Left kidney (tissue), 2 donors: ENCODE results near the gene CLDND2. TPM values are rescaled to one million over a fixed set of nuclear protein-coding genes. Genes with fewer than 3 reads are reported as not detected.

Experiments
- DNase-seq: peaks from one replicate; pipeline ENCODE4 v3.0.0-alpha.2; 2013
- polyA plus RNA-seq: library from polyadenylated mRNA; unstranded; fragments of 120-200 nt; gene quantifications from one replicate; pipeline ENCODE4 v1.2.1, GENCODE V29; 2013; ENCODE audit not compliant: insufficient read length

CLDND2 gene
- polyA plus RNA-seq, 1 donor = 1.0 TPM

DNA sequence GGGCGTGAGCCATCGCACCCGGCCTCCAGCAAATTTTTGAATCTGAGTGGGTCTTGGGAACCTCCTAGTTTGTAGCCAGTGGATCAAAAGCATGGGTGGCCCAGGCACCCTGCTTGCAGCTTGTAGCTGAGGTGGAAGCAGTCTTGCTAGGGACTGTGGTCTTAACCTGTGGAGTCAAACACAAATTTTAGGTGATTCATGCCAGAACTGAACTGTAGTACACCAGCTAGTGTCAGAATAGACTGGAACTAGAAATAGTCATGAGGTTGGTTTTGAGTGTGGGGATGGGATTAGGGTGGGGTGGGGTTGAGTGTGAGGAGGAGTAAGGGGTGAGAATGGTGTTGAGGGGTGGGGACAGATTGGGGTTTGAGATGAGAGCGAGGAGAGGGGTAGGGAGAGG, 13.2 kb upstream of the CLDND2 start:
- DNase-seq = no peak

DNA sequence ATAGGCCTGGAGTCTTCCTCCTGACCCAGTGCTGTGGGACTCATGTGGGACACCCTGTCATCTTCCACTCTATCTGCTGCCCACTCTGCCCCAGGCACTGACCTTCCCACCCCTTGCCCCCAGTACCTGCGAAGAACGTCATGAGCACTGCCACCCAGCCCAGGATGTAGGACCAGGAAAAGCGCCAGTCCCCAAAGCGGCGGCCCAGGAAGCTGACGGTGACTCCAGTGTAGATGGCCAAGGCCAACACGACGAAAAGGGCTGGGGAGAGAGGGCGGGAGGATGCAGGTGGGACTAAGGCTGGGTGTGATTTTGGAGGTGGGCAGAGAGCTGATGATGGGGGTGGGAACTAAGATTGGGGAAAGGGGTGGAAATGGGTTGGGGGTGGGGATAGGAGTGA, 11.6 kb upstream of the CLDND2 start:
- DNase-seq = no peak

DNA sequence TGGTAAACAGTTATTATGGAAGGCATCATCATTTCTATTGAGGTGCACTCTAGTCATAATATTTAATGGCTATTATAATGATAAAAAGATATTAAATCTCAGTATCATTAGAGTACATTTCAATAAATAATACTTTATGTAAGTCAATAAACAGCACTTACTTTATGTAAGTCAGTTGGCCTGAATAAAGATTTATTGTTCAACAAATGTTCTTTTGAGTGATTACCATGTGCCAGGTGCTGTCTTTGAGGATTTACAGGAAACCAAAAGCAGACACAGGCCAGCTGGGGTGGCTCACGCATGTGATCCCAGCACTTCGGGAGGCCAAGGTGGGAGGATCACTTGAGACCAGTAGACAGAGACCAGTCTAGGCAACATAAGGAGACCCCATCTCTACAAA, 8.6 kb upstream of the CLDND2 start:
- DNase-seq = no peak

DNA sequence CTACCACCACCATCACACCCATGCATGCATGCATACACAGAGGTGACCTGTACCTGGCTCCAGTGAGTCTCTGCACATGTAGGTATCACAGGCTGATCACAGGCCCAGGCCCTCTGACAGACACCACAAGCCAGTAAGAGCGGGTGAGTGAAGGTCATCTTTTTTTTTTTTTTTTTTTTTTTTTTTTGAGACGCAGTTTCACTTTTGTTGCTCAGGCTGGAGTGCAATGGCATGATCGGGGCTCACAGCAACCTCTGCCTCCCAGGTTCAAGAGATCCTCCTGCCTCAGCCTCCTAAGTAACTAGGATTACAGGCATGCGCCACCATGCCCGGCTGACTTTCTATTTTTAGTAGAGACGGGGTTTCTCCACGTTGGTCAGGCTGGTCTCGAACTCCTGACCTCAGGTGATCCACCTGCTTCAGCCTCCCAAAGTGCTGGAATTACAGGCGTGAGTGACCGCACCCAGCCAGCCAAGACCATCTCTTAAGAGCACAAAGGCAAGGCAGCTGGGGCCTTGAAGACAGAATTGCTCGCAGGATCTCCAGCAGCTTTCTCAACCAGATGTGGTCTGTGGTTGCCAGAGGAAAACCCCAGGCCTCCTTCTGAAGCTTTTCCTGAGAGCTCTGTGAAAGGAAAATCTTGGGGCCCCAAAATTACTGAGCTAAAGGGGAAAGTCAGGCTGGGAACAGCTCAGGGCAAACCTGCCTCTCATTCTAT, 6.9 kb upstream of the CLDND2 start:
- no peak for DNase-seq

DNA sequence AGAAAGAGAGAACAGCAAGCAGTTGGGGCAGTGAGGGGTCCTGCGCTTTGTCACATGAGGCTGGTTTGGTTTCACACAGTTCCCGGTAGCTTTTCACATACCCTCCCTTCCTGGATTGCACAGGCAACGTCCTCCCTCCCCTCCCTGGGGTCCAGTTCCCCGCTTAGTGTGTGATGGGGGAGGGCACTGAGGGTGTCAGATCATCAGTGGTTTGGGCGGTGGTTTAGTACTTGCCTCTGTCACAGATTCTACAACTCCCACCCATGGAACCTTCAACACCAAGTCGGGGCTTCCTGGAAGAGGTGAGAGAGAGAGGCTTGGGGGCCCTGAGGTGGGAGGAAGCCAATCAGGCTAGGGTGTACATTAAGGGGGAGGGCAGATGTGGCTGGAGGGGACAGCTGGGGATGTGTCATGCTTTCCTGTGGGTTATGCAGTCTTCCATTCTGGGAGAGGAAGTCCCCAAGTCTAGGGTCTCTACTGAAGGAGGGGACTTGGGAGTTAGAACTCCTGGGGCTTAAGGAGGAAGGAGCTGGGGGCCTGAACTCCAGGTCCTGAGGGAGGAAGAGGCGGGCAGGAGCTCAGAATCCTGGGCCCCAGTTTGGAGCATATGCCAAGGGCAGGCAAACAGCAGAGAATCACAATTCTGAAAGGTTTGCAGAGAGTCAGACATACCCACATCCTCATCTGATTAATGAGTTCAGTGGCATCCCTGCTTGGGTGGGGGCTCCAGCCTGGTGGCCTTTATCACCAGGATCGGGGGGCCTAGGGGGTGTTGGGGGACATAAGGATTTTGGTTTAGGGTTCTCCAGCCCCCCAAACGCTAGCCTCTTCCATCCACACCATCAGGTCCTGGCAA, 4.1 kb upstream of the CLDND2 start, which contains the start of gene NKG7:
Gene NKG7 (minus strand): TSS at position 6 of the 856 bp plus-strand sequence. CDS start 119 bp downstream, outside the sequence.
- no peak for DNase-seq

DNA sequence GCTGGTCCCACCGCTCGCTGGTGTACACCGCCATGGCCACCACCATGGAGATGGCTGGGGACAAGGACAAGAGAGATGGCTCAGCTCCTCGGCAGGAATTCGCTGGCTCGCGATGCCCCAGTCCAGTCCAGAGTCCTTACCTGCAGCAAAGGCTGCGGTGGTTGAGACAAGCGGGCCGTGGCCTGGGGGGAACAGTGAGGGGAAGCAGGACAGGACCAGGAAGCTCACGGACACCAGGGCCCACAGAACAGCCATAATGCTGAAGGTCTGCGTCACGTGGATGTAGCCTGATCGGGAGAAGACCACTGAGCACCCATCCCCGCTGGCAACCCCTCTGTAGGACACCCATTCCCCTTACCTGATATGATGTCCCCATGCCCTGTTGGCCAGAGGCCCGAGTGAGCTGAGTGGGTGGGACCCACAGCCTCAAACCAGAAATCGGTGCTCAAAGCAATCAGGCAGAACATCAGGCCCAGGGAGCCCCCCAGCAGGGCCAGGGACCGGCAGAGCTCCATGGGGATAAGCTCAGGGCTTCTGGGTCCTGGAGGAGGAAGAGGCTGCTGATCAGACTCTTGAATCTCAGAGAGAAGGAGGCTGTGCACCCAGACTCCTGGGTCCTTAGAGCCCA, 3.3 kb upstream of the CLDND2 start:
- no peak for DNase-seq

DNA sequence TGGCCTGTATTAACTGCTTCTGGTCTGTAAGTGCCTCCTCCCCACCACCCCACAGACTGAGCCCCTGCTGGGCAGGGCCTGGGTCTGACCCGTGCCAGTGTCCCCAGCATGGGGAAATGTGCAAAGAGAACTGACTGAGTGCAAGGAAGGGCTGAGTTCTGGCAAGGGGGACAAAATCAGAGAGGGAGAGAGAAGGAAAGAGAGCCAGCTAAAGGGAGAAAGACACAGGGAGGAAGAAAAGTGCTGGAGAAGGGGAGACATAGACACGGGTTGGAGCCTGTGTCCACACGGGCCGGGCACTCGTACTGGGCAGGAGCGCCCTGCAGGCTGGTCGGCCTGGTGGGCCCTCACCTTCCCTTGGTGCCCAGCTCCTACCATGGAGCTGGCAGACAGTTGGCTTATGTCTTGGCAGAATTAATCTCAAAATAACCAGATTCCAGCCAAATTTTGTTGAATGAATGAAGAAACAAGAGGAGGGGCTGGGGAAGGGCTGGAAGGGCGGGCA, 2.4 kb upstream of the CLDND2 start:
- no peak for DNase-seq

DNA sequence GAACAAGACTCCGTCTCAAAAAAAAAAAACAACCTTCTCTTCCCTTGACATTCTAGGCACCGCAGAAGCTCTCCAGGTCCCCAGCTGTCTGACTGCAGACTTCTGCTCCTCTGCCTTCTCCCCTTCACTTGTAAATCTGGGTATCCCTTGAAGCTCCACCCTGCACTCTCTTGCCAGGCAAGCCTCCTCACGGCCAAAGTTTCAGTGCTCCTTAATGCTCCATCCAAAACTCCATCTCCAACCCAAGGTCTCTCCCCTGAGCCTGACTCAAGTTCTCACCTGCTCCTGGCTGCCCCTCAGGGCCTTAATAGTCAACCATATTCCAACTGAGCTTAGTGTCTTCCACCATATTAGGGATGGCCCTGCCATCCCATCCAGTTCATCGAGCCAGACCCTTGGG, 1.4 kb upstream of the CLDND2 start:
- no peak for DNase-seq

DNA sequence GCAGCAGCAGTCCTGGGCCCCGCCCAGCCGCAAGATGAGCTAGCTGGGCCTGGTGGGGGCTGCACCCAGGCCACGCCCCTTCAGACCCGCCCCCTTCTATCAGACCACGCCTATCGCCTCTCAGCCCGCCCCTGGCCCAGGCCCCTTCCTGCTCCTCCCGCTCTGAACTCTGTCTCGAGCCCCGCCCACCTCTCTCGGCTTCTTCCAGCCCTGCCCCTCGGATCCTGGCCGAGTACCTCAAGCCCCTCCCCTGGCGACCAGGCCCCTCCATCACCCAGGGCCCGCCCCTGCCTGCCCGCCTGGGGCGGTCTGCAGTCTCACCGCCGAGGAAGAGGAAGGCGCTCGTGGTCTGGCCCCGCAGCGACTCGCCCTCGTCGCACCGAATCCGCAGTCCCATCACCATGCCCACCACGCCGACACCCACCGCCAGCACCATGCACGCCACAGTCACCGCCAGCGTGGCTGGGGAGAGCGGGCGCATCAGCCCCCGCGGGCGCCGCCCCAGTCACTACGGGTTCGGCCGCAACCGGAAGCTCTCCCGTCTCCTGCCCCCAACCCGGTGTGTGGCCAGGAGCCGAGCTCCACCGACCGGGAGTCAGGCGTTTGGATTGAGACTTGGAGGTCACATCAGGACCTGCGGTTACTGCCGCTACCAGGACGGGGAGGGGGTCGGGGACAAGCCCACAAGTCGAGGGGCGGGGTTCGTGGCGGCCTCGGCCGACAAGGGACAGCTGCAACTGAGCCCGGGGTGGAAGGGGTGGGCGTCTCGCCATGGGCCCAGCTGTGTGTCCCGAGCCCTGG, 1.0 kb downstream of the CLDND2 start:
- DNase-seq = peak; percentile 98

DNA sequence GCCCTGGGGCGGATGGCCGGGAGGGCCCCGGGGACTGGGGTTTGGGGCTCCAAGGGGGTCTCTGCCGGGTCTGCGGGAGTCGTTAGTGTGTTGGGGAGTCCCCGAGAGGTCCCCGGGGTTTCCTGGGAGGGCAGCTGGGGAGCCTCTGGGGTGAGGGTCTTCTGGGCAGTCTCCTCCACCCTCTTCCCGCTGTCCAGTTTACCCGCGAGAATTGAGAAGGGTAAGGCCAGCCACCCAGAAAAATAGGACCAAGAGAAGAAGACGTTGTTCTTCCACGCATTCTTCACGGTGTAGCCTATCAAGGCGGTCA, 1.6 kb downstream of the CLDND2 start:
- no peak for DNase-seq

DNA sequence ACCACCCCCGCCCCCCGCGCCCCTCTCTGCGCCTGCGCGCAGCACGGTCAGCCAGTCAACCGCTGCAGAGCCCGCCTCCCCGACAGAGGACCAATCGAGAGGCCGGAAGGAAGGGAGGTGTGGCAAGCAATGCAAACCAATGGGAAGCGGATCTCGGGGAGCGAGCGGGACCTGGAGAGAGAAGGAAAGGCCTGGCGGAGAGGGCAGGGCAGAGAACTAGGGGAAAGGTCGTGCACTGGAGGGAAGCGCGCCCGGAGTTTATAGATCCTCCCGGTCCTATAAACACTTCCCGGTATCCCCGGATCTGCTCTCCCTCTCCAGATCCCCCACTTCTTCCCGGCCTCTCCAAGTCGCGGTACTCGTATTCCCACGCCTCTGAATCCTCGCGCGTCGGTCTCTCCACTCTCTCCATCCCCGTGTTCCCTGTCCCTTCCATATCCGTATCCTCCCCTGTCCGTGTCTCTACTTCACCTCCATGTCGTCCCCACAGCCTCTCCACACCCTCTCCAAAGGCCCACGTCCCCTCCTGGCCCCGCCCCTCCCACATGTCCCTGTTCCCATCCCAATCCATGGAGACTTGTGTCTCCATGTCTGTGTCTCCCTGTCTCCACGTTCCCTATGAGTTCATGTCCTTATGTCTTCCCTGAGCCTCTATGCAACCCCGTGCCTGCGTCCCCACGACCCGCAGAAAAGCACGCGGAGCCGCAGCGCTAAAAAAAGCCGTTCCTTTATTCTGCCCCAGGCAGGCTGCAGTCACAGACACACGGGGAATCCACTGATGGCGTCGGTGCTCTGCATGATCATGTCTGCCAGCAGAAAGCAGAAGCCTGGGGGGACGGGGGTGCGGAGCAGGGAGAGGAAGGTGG, 2.2 kb downstream of the CLDND2 start:
- peak; percentile 97 for DNase-seq

DNA sequence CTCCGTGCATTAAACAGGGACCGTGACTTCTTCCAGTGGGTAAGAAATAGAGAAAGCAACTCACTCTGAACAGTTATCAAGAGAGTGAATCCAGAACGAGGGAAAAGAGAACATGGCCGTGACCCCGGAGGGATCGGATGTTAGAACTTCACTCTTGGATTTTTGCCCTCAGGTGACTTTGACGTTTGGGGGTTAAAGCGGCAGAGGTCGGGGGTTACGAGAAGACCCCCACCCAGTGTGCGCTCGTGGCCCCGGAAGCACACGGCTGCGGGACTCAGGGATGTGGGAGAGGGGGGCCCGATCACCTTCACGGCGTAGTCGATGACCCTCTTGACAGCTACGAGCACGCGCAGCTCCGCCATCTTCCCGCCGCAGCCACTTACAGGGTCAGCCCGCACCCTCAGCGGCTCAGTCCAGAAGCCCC, 2.8 kb downstream of the CLDND2 start, which contains the start of gene ETFB:
Gene ETFB (minus strand): TSS at position 424 of the 424 bp plus-strand sequence. CDS start 62 bp downstream, at position 362.
- DNase-seq = no peak

DNA sequence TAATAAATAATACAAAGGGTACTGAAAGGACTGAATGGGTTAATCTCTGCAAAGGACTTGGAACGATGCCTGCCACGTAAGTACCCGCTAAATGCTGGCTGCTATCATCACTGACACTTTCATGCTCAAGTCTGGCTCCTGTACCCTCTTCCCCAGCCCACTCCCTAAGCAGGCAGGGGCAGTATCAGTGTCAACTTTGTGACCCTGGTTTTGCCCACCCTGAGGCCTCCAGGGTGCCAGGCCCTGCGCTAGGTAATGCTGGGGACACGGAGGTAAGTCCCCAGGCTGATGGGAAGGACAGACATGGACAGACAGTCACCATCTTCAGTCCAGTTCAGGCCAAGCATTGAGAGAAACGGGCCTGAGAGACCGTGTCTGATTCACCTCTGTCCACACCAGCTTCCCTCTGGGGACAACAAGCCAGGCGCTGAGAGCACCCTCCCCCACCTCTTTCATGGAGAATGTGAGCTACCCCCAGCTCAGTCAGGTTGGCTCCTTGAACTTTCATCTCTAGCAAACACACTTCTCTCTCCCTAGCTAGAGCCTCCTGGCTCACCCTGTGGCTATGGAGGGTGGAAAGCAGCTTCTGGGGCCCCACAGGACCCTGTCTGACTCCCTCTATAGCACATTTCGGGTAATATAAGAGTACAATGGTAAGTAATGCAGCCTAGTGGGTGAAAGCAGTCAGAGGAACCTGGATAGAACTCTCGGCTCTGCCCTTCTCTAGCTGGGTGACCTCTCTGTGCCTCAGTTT, 3.4 kb downstream of the CLDND2 start:
- peak; percentile 26 for DNase-seq

DNA sequence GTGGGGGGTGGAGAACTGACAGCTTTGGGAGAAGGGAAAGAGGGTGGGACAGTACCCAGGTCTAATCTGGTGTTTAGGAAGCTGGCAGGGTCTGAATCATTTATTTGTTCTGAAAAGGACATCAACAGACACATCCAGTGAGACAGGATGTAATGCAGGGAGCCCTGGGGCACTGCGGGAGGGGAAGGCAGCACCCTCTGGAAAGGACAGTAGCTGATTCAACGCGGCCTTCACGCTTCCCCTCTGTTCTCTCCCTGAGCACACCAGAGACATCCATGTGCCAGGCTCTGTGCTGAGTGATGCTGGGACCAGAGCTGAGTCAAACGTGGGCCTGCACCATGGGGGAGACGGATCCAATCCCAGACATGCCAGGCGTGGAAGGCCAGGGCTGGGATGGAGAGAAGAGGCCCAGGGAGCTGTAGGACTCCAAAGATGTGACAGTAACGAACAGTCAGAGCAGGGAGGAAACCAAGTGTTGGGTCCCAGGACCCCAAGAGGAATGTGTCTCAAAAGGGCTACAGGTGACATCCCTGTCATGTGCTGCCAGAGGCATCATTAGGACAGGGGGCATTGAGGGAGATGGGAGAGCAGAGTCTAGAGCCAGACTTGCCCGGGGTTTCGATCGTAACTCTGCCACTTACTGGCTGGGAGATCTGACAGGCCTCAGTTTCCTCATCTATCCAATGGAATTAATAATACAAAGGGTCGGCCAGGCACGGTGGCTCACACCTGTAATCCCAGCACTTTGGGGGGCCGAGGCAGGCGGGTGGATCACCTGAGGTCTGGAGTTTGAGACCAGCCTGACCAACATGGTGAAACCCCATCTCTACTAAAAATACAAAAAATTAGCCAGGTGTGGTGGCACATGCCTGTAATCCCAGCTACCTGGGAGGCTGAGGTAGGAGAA, 4.3 kb downstream of the CLDND2 start:
- DNase-seq = no peak

DNA sequence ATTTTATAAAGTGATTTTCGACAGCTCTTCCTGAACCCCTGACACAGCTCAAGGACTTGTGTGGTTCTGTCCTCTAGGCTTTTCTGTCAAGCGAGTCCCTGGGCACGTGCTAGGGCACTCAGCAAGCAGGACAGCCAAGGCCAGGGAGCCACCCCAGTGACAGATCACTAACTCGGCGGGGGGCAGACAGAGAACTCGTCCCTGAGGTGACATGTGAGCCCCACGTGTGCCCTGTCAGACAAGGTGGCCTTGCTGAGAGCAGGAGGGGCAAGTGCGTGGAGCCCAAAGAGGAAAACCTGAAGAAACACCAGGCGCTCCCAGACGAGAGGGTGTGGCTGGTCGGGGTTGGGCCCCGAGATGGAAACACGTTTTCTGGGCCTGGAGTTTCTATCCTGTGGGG, 7.6 kb downstream of the CLDND2 start:
- no peak for DNase-seq

DNA sequence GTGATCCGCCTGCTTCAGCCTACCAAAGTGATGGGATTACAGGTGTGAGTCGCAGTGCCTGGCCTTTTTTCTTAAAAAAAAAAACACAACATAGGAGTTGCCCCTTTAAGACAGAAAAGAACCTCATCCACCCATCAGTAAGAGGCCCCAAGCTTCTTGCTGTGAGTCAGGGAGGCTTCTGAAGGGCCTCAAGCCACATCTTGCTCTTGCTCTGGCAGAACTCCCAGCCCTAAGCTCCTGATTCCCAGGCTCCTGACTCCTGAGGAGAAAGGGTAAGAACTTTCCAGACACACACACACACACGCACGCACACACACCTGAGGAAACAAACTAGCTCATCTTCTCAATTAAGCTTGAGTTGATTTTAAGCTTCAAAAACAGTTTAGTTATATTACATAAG, 9.5 kb downstream of the CLDND2 start:
- no peak for DNase-seq

DNA sequence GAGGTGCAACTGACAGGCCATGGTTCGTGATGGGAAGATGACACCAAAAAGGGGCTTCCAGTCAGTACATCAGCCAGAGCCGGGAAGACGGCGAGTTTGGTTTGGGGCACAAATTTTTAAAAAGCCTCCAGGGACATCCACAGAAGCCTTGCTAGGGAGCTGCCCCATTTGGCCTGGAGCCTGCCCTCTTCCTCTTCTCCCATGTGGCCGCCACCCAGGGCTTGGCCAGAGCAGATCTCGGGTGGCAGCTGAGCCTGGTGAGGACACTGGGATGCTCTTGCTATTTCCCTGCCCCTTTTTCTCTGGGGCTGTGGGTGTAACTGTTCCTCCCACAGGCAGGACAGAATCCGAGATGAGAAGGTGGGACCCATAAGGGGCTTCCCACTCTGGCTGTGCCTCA, 10.9 kb downstream of the CLDND2 start:
- DNase-seq = no peak

DNA sequence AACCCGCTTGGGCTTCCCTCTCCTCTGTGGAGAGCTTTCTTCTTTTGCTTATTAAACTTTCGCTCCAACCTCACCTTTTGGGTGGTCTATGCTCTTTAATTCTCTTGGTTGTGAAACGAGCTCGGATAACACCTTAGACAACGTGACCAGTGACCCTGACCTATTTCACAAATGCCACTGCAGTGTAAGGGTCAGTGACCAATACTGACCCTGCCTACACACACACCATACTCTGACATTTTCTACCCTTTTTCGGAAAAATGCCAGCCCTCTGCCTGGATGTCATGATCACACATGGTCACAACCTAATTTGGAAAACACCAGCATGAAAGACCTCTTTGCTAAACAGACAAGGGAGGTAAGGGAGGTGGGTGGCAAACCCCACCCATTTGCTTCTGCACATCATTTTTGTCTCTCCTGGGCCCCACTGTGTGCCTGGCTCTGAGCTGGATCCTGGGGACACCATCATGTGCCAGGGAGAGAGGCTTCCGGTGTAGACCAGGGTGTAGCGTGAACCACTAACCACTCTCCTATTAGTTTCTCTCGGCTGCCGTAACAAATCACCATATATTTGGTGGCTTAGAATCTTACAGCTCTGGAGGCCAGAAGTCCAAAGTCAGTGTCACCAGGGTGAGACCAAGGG, 12.5 kb downstream of the CLDND2 start:
- no peak for DNase-seq

DNA sequence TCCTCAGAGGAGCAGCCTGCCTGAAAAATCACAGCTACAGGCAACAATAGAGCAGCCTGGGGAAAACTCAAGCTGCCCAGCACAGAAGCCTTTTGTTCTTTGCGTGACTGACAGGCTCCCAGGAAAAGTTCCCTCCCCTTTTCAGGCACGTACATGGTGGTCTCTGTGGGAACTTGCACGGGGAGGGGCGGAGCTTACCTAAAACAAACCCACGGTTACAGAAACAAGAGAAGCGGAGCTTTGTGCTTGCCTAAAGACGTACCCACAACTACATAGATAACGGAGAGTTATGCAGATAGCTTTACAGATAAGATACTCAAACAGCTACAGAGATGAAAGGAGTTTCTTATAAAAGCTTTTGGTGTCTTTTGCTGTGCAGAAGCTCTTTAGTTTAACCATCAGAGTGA, 14.1 kb downstream of the CLDND2 start:
- DNase-seq = peak; percentile 63
